GM19463 (cell line): ENCODE measurements around the gene CFAP45.

Source experiments
- ATAC-seq: cut with Tn5 transposase; IDR thresholded peaks from one replicate; pipeline ENCODE4 v1.9.1; 2021; ENCODE audit warnings: mild to moderate bottlenecking, moderate library complexity; ENCODE audit not compliant: unreplicated experiment

Gene CFAP45

GRCh38 chr1:159900086-159900680 lies at the start of gene CFAP45:
Gene CFAP45, minus strand, starts transcription at chr1:159900165. Its CDS starts 67 bp downstream, at chr1:159900098.
- ATAC-seq: no peak

- no peak for ATAC-seq
These were observed 49.2 kb upstream of the CFAP45 start for GRCh38 chr1:159949123-159949522.

- ATAC-seq: no peak
These were observed 48.0 kb upstream of the CFAP45 start for GRCh38 chr1:159947942-159948341.

GRCh38 chr1:159946242-159947187 lies 46.5 kb upstream of the CFAP45 start:
- no peak for ATAC-seq

GRCh38 chr1:159945483-159946241 lies 45.7 kb upstream of the CFAP45 start, which contains the start of gene IGSF9:
Gene IGSF9, minus strand, starts transcription at chr1:159945613. Its CDS starts 2,159 bp downstream, at chr1:159943454.
- ATAC-seq: peak; percentile 78

GRCh38 chr1:159944623-159945455 lies 44.9 kb upstream of the CFAP45 start:
- ATAC-seq: no peak

- no peak for ATAC-seq
These were observed 44.1 kb upstream of the CFAP45 start for GRCh38 chr1:159943908-159944622.

GRCh38 chr1:159943278-159943640 lies 43.3 kb upstream of the CFAP45 start:
- ATAC-seq: no peak

GRCh38 chr1:159942632-159943277 lies 42.8 kb upstream of the CFAP45 start:
- ATAC-seq: no peak

GRCh38 chr1:159941591-159942560 lies 41.9 kb upstream of the CFAP45 start:
- no peak for ATAC-seq

- ATAC-seq: no peak
These were observed 41.2 kb upstream of the CFAP45 start for GRCh38 chr1:159941141-159941540.

- ATAC-seq: no peak
These were observed 40.1 kb upstream of the CFAP45 start for GRCh38 chr1:159940006-159940620.

- ATAC-seq: no peak
These were observed 39.7 kb upstream of the CFAP45 start for GRCh38 chr1:159939678-159940002.

- no peak for ATAC-seq
These were observed 39.1 kb upstream of the CFAP45 start for GRCh38 chr1:159938905-159939677.

GRCh38 chr1:159938211-159938852 lies 38.4 kb upstream of the CFAP45 start:
- peak; percentile 49 for ATAC-seq

GRCh38 chr1:159937054-159937750 lies 37.2 kb upstream of the CFAP45 start:
- ATAC-seq: no peak
